ENCODE results near the gene CCDC106. TPM values are rescaled to one million over a fixed set of nuclear protein-coding genes. Genes with fewer than 3 reads are reported as not detected.

CCDC106 gene
- total RNA-seq, 1 donor from 2014 or later = 12.2 TPM

DNA sequence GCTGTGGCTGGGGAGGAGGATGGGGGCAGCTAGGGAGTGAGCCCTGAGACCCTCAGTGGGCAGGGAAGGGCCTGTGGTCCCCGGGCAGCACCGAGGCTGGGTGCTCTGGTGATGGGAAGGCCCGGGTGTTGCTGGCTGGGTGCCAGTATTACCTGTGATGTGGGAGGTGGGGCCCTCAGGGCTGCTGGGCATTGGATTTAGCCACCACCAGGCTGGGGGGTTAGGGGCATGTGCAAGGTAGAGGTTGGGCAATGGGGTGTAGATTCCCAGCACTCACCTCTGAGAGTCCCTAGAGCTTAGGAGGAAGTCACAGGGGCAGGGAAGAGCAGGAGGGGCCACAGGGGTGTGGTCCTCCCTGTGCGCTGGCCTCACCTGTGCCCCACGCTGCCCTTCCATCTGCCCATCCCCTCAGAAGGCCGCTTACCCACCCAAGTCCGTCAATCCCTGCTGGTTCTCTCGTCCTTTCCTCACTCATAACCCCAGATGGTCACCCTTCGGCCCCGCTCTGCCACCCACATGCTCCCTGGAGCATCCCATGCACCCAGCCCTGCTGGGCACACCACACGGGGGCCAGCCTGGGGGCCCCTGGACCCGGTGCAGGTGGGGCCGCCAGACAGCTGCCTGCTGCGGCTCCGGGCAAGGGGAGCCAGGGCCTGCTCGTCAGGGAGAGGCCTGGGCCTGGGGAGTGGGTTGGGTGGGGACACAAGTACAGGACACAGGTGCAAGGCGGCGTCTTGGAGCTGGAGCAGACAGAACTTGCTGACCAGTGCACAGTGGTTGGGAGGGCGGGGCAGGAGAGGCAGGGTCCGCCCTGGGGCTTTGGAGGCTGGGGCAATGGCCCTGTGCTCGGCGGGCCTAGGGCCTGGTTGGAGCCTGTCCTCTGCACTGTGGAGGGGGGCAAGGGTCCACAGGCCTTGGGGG, 39.5 kb downstream of the CCDC106 start:
- H3K4me2 ChIP-seq (ENCODE audit: low read length) = no peak overlapping the region
- H3K79me2 ChIP-seq (ENCODE audit: insufficient read depth, low read length) = peaks cover 56% of the 10 kb centered on the region
- no peak overlapping the region for H2AFZ ChIP-seq (ENCODE audit: low read depth, low read length)
- H3K4me1 ChIP-seq (ENCODE audit: insufficient read depth, low read length) = no peaks in the 10 kb centered on the region
- TF ChIP-seq, protein P1, sequence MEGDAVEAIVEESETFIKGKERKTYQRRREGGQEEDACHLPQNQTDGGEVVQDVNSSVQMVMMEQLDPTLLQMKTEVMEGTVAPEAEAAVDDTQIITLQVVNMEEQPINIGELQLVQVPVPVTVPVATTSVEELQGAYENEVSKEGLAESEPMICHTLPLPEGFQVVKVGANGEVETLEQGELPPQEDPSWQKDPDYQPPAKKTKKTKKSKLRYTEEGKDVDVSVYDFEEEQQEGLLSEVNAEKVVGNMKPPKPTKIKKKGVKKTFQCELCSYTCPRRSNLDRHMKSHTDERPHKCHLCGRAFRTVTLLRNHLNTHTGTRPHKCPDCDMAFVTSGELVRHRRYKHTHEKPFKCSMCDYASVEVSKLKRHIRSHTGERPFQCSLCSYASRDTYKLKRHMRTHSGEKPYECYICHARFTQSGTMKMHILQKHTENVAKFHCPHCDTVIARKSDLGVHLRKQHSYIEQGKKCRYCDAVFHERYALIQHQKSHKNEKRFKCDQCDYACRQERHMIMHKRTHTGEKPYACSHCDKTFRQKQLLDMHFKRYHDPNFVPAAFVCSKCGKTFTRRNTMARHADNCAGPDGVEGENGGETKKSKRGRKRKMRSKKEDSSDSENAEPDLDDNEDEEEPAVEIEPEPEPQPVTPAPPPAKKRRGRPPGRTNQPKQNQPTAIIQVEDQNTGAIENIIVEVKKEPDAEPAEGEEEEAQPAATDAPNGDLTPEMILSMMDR (IDR thresholded peaks at IDR 0.05; ENCODE audit: insufficient read depth, low read depth, low read length) = no peak
- no peak for TF ChIP-seq EZH2 (IDR thresholded peaks at IDR 0.05; ENCODE audit: insufficient read depth, low read length)
- Mint-ChIP-seq H3K27ac (ENCODE audit: unreplicated experiment) (no peak overlapping the region), H3K9me3 (ENCODE audit: unreplicated experiment) (no peaks in the 10 kb centered on the region), H3K4me1 (ENCODE audit: low read depth, unreplicated experiment) (peaks cover 9% of the 10 kb centered on the region), H3K27me3 (ENCODE audit: low read depth, unreplicated experiment) (no peaks in the 10 kb centered on the region), H3K36me3 (ENCODE audit: low read depth, unreplicated experiment) (peaks cover 8% of the 10 kb centered on the region), H3K4me3 (ENCODE audit: unreplicated experiment) (no peak overlapping the region)
- DNase-seq (ENCODE audit: low read depth) = no peak
- H3K9me3 ChIP-seq (ENCODE audit: insufficient read depth, low read depth, low read length) = no peaks in the 10 kb centered on the region
- H3K36me3 ChIP-seq (ENCODE audit: insufficient read depth, low read length) = no peaks in the 10 kb centered on the region
- no peak overlapping the region for H3K4me3 ChIP-seq (ENCODE audit: insufficient read depth, low read depth, low read length)
- peaks cover 64% of the 10 kb centered on the region for H4K20me1 ChIP-seq (ENCODE audit: insufficient read depth, low read length)
- no peak for FAIRE-seq
- H3K27ac ChIP-seq (ENCODE audit: low read depth, low read length) = no peak overlapping the region
- H3K27me3 ChIP-seq (ENCODE audit: insufficient read depth, low read length) = no peaks in the 10 kb centered on the region
- no peak overlapping the region for H3K9ac ChIP-seq (ENCODE audit: low read length)

DNA sequence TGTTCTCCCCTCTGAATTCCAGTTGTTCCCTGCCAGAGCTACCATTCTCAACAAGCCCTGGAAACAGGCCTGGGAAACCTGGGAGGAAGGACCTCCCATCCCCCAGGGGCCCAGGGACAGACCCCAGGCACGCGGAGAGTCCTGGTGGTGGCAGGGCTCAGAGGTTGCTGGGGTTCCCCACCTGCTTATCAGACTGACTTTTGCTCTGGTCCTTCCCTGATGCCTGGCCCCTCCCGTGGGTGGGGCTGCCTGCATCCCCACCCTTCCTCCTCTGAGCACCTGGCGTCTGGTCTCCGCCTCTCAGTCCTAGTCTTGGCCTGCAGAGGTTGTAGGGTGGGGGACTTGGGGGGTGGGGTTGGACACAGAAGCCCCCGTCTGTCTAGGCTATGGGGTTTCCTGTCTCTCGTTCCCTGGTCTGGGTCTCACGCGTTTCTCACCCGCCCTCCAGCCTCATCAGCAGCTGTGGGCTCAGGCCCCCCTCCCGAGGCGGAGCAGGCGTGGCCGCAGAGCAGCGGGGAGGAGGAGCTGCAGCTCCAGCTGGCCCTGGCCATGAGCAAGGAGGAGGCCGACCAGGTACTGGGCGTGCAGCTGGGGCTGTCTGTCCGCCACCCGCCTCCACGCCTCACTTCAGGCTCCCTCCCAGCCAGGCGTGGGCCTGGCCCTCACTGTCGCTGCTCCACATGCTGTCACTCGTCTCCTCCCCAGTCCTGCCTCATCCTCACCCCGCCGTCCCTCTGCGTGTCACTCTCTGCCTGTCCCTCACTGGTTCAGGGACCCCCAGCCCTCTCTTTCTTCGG, 40.6 kb downstream of the CCDC106 start:
- H3K36me3 Mint-ChIP-seq (ENCODE audit: low read depth, unreplicated experiment) = peaks cover 9% of the 10 kb centered on the region
- H3K4me3 Mint-ChIP-seq (ENCODE audit: unreplicated experiment) = no peak overlapping the region
- H3K4me2 ChIP-seq (ENCODE audit: low read length) = no peak overlapping the region
- no peak overlapping the region for H3K4me3 ChIP-seq (ENCODE audit: insufficient read depth, low read depth, low read length)
- H3K9me3 Mint-ChIP-seq (ENCODE audit: unreplicated experiment) = no peaks in the 10 kb centered on the region
- TF ChIP-seq EZH2 (IDR thresholded peaks at IDR 0.05; ENCODE audit: insufficient read depth, low read length) = no peak
- TF ChIP-seq, protein P1 (IDR thresholded peaks at IDR 0.05; ENCODE audit: insufficient read depth, low read depth, low read length) = no peak
- no peaks in the 10 kb centered on the region for H3K36me3 ChIP-seq (ENCODE audit: insufficient read depth, low read length)
- H3K27me3 Mint-ChIP-seq (ENCODE audit: low read depth, unreplicated experiment) = no peaks in the 10 kb centered on the region
- H2AFZ ChIP-seq (ENCODE audit: low read depth, low read length) = no peak overlapping the region
- peaks cover 58% of the 10 kb centered on the region for H4K20me1 ChIP-seq (ENCODE audit: insufficient read depth, low read length)
- peaks cover 49% of the 10 kb centered on the region for H3K79me2 ChIP-seq (ENCODE audit: insufficient read depth, low read length)
- no peak overlapping the region for H3K27ac Mint-ChIP-seq (ENCODE audit: unreplicated experiment)
- peaks cover 9% of the 10 kb centered on the region for H3K4me1 Mint-ChIP-seq (ENCODE audit: low read depth, unreplicated experiment)
- H3K27me3 ChIP-seq (ENCODE audit: insufficient read depth, low read length) = no peaks in the 10 kb centered on the region
- no peak for DNase-seq (ENCODE audit: low read depth)
- FAIRE-seq = no peak
- H3K27ac ChIP-seq (ENCODE audit: low read depth, low read length) = no peak overlapping the region
- H3K4me1 ChIP-seq (ENCODE audit: insufficient read depth, low read length) = no peaks in the 10 kb centered on the region
- H3K9me3 ChIP-seq (ENCODE audit: insufficient read depth, low read depth, low read length) = no peaks in the 10 kb centered on the region
- no peak overlapping the region for H3K9ac ChIP-seq (ENCODE audit: low read length)
